H4 (cell line): ENCODE data around the gene ANAPC5. TPM values are rescaled to one million over a fixed set of nuclear protein-coding genes. Genes with fewer than 3 reads are reported as not detected.
"Not testable (repeated sequence)": the region's sequence is repeated elsewhere in the genome, so short reads cannot be mapped to it uniquely, and the experiment has no call there.

Source experiments
- DNase-seq: peaks from one replicate; pipeline ENCODE4 v3.0.0-alpha.2; 2015; ENCODE audit warnings: low spot score
- total RNA-seq: library from RNA; depleted of rRNA; stranded (reverse); fragments of >200 nt; shearing (Covaris generic); gene quantifications from 2 replicates; pipeline ENCODE4 v1.2.3, GENCODE V29; 2014; rRNA removed

ANAPC5 gene, protein sequence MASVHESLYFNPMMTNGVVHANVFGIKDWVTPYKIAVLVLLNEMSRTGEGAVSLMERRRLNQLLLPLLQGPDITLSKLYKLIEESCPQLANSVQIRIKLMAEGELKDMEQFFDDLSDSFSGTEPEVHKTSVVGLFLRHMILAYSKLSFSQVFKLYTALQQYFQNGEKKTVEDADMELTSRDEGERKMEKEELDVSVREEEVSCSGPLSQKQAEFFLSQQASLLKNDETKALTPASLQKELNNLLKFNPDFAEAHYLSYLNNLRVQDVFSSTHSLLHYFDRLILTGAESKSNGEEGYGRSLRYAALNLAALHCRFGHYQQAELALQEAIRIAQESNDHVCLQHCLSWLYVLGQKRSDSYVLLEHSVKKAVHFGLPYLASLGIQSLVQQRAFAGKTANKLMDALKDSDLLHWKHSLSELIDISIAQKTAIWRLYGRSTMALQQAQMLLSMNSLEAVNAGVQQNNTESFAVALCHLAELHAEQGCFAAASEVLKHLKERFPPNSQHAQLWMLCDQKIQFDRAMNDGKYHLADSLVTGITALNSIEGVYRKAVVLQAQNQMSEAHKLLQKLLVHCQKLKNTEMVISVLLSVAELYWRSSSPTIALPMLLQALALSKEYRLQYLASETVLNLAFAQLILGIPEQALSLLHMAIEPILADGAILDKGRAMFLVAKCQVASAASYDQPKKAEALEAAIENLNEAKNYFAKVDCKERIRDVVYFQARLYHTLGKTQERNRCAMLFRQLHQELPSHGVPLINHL
- total RNA-seq, result 128 and 134 TPM in 2 replicates

DNA sequence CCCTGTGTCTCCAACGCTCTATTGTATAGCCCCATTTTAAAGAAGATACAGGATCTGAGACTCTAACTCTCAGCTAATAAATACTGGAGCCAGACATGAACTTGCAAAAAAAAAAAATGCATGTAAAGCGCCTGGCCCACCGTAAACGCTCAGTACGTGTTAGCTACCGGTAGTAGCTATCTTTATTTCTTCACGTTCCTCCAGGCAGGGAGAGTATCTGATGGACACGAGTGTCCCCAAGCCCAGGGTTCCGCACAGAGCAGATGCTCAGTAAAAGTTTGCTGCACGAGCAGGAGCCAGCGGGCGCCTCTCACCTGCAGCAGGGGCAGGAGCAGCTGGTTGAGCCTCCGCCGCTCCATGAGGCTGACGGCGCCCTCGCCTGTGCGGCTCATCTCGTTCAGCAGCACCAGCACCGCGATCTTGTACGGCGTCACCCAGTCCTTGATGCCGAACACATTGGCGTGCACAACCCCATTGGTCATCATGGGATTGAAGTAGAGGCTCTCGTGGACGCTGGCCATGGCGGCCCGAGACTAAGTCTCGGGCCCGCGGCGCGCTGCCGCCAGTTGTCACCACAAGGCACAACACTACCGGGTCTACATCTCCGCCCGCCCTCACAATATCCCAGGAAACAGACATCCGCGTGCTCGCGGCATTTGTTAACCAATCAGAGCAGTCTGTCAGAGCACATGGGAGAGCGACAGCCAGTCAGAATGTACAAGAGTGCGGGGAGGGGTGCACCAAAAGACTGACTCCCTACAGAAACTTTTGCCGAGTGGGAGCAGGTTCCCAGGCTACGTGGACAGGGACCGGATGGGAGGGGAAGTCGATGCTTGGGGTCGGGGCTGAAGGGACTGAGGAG lies at the start of gene ANAPC5:
ANAPC5 (minus strand) TSS at position 592 of the 862 bp plus-strand sequence; CDS start at position 521, 71 bp downstream.
- peak; percentile 99 for DNase-seq

DNA sequence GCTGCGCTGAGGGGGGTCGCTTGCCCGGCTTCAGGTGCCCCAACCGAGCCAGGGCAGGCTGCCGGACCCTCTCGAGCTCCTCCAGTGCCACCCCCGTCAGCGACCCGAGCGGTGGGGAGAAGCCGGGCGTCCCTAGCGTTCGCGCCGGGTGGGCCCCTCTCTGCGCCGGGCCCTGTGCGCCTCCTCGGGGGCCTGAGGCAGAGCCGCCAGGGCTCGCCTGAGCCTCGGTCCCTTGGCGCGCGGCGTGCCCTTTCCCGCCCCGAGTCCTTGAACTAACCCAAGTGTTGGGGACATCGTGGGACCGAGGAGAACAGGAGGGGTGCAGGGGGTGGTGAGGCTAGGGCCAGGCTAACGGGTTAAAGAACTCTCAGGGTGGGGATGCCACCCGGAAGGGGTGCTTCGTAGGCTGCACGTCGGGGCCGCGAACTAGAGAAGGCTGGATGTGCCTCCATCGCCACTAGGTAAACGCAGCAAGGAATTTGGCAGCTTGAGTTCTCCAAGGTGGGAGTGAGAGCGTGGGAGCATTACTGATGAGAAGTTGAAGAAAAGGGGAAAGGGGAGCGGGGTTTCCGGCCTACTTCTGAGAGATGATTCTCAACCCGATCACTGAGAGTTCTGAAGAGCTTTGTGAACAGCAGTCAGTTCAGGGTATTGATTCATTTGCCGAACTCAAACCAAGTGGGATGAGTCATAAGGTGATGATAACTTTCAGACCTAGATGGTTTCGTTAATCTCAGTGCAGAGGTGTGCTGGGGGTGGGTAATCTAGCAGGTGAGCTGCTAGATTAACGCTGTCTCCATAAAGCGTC lies 48.3 kb upstream of the ANAPC5 start:
- no peak for DNase-seq

DNA sequence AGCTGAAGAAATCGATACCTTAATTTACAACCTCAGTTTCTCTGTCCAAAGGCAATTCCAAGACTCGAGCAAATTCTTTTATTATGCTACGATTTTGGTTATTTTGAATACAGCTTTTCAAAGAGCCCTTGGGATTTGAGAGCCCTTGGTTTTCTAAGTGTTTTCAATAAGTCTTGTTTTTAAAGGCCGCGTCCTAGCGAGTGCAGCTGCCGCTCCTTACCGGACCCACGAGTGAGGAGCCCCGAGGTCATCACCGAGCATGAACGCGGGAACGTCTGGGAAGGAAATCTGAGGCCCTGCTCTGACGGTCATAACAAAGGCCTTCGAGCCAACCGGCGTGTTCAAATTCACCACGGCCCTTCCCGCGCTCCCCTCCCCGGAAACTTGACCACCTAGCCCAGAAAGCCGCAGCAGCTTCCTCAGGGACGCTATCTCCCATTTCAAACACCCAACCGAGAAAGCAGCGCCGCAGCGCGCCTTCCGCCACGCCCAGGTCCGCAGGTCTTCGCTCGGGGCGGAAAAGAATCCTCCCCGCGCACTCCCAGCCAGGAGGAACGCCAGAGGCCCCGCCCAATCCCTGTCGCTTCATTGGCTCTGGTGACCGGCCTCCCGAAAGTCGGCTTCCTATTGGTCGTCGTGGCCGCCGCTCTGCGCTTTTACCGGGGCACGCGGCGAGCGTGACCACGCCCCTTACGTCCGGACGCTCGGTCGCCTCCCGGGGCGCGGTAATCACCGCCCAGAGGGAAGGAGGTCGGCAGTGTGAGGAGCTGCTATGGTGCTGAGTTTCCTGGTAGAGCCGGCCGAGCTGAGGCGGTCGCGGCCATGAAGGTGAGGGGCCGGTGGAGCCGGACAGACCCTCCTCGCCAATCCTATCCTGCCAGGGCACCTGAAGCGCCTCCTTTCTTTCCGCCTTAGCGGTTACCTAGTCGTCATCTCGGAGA lies 47.5 kb upstream of the ANAPC5 start, which contains the start of gene RNF34:
RNF34 (plus strand) TSS at position 728 of the 941 bp plus-strand sequence; CDS start at position 823, 95 bp downstream.
- DNase-seq, result peak; percentile 96

DNA sequence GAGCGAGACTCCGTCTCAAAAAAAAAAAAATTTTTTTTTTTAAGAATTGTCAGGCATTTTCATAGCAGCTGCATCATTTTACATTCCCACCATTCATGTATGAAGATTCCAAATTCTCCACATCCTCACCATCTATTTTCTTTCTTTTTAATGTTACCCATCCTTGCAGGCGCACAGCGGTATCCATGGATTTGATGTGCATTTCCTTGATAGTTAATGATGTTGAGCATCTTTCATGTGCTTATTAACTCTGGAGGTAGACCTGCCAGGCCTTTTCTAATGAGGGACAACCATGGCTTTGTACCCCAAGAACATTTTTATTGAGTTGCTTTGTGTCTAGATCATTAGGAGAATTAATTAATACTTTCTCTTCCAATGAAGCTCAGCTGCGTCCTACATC lies 46.1 kb upstream of the ANAPC5 start:
- DNase-seq, result no peak

DNA sequence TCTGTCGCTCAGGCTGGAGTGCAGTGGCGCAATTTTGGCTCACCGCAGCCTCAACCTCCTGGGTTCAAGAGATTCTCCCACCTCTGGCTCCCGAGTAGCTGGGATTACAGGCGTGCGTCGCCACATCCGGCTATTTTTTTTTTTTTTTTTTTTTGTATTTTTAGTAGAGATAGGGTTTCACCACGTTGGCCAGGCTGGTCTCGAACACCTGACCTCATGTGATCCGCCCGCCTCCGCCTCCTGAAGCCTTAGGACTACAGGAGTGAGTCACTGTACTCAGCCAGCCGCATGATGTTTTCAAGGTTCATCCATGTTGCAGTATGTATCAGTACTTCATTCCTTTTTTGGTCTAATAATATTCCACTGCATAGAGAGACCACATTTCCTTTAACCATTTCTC lies 45.3 kb upstream of the ANAPC5 start:
- no peak for DNase-seq

DNA sequence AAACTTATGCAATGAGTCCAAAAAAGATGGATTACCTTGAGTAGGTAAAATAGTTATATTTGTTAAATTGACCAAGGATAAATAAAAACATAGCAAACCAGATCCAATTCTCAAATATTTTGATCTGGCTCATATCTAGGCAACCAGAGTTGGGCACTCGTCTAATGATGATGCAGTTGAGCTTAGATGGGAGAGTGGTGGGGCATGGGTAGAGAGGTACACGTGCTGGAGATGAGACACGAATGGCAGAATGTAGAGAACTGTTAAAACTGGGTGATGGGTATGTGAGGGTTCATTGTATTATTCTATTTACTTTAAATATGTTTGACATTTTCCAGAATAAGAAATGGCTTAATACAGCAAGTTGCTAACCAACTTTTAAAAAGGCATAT lies 40.1 kb upstream of the ANAPC5 start:
- DNase-seq, result no peak

DNA sequence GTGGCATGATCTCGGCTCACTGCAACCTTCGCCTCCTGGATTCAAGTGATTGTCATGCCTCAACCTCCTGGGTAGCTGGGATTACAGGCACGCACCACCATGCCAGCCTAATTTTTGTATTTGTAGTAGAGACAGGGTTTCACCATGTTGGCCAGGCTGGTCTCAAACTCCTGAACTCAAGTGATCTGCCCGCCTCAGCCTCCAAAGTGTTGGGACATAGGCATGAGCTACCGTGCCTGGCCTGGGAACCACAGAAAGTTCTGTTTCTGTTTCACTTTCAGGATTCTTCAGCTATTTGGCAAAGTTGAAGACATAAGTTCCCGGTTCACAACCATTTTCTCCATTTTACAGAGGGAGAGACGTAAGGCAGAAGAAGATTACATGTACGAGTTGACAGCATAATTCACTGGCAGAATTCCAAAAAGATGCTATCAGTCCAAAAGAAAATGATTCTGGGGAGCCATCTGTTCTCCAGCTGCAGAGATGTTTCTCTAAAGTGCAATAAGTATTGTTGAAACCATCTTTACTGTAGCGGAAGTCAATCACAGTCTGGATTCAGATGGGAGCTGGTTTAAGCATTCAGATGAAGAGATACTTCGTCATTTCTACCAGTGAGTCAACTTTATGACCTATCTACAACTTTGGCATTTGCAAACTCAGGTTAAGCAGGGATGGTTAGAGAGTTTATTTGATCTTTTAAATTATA lies 39.6 kb upstream of the ANAPC5 start:
- DNase-seq, result peak; percentile 33

DNA sequence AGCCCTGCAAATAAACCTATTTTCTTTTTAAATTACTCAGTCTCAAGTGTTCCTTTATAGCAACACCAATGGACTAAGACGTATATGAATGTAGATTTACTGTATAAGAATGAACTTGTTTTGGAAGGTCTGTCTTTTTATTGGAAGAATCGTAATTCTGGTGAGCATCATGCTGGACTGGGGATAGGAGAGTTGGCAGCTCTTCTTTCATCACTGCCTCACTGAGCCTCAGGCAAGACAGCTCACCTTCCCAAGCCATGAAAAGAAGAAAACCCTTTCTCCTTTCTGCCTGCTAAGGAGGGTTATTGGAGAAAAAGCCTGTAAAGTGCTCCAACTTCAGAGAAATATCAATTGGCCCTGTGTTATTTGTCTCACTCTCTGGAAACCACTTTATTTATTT lies 38.6 kb upstream of the ANAPC5 start:
- DNase-seq, result no peak

DNA sequence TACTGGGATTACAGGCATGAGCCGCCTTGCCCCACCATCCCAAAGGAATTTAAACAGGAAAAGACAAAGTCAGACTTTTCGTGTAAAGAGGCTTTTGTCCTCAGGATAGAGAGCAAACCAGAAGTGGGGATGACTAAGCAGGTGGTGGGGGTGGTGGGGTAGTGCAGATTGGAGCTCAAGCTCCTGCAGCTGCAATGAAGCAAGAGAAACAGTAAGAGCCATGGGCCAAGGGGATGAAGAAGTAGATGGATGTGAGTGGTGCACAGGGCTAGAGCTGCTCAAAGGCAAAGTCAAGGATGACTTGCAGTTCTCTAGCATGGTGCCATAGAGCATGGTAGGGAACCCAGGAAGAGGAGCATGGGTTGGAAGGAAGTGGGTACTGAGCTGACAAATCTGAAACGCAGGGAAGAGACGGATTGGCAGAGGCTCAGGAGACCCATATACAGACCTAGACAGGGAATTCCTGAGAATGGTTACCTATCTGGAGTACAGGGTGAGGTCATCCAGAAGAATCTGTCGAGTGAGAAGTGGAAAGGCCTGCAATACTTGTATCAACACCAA lies 36.3 kb upstream of the ANAPC5 start:
- DNase-seq, result peak; percentile 60

DNA sequence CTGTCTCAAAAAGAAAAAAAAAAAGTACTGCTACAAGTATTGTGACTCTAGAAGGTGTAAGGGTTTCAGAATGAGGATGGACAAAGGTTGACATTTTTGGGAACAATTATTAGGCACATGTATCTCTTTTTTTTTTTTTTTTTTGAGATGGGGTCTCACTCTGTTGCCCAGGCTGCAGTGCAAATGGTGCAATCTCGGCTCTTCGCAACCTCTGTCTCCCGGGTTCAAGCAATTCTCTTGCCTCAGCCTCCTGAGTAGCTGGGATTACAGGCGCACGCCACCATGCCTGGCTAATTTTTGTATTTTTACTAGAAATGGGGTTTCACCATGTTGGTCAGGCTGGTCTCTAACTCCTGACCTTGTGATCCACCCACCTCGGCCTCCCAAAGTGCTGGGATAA lies 32.7 kb upstream of the ANAPC5 start:
- not testable (repeated sequence) for DNase-seq

DNA sequence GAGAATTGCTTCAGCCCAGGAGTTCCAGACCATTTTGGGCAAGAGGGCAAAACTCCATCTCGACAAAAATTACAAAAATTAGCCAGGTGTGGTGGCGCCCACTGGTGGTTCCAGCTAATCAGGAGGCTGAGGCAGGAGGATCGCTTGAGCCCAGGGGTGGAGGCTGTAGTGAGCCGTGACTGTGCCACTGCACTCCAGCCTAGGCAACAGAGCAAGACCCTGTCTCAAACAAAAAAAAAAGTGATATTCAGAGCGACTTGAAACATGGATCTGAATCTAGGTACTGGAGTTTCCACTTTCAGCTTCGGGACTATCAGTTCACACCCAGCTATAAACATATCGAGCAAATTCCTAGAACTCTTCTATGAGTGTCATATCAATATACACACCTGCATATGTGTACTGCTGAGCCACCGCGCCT lies 31.4 kb upstream of the ANAPC5 start:
- no peak for DNase-seq

DNA sequence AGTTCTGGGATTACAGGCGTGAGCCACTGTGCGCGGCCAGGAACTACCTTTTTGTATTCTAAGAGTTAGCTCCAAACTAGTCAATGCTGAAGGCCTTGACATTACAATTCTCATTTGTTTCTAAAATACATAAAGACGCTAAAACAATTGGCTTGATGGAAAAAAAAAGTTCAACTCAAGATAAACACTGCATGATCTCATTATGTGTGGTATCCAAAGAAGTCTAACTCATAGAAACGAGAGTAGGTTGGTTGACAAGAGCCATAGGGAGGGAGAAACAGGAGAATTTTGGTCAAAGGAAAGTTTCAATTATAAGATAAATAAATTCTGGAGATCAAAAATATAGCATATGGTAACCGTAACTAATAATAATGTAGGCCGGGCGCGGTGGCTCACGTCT lies 27.7 kb upstream of the ANAPC5 start:
- no peak for DNase-seq

DNA sequence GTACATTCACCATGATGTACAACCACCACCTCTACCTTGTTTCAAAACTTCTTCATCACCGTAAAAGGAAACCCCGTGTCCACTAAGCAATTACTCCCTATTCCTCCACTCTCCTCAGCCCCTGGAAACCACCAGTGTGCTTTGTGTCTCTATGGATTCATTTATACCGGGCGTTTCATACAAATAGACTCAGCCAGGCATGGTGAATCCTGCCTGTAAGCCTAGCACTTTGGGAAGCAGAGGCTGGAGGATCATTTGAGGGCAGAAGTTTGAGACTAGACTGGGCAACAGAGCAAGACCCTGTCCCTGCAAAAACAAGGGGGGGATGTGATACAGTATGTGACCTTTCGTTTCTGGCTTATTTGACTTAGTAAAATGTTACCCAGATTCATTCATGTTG lies 26.5 kb upstream of the ANAPC5 start:
- DNase-seq, result no peak

DNA sequence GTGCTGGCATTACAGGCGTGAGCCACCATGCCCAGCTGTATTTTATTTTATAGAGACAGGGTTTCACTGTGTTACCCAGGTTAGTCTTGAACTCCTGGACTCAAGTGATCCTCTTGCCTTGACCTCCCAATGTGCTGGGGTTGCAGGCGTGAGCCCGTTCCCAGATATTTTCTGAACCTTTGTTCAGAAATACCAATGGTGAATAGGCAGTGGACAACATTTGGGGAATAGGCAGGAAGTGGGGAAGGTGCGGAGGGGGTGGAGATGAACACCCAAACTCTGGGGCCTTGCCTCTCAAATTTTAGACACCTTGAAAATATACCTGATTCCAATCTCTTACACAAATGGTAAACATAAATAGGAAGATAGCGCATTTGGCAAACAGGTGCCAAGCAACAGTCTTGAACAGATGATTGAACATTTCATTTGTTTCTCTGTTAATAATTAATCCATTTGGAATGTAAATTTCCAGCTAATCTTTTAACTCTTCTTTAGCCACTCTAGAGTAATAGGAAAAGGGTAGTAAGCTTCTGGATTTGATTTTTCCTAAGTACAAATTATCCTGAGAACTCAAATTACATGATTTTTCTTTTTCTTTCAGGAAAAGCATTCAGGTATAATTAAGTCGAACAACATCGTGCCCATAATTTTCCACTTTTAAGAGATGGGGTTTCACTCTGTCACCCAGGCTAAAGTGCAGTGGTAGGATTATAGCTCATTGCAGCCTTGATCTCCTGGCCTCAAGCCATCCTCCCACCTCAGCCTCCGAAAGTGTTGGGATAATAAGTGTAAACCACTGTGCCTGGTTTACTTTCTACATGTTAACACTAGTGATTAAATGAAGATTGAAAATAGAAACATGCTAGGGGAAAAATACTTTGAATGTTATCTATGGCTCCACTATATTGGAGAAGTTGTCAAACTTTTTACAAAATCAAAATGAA lies 24.8 kb upstream of the ANAPC5 start:
- no peak for DNase-seq

DNA sequence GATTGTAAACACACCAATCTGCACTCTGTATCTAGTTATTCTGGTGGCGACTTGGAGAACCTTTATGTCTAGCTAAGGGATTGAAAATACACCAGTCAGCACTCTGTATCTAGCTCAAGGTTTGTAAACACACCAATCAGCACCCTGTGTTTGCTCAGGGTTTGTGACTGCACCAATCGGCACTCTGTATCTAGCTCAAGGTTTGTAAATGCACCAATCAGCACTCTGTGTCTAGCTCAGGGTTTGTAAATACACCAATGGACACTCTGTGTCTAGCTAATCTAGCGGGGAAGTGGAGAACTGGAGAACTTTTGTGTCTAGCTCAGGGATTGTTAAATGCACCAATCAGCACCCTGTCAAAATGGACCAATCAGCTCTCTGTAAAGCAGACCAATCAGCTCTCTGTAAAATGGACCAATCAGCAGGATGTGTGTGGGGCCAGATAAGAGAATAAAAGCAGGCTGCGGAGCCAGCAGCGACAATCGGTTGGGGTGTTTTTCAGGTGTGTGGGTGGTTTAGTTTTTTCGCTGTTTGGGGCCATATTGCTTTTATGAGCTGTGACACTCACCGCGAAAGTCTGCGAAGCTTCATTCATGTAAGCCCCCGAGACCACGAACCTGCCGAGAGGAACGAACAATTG lies 22.9 kb upstream of the ANAPC5 start:
- DNase-seq, result not testable (repeated sequence)

DNA sequence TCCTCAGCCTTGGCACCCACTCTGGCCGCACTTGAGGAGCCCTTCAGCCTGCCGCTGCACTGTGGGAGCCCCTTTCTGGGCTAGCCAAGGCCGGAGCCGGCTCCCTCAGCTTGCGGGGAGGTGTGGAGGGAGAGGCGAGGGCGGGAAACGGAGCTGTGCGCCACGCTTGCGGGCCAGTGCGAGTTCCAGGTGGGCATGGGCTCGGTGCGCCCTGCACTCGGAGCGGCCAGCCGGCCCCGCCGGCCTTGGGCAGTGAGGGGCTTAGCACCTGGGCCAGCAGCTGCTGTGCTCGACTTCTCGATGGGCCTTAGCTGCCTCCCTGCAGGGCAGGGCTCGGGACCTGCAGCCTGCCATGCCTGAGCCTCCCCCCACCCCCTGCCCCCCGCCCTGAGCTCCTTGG lies 22.1 kb upstream of the ANAPC5 start:
- not testable (repeated sequence) for DNase-seq

DNA sequence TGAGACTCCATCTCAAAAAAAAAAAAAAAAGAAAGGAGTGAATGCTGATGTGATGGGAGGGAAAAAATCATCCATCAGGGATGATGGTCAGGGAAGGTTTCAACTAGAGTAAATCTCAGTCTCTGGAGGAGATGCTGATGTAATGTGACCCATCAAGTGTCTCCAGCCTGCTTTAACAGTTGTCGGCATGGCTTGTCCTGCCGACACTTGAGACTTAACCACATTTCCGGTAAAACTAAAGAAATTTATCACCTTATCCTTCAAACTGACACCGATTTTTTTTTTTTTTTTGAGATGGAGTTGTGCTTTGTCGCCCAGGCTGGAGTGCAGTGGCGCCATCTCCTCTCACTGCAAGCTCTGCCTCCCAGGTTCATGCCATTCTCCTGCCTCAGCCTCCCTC lies 21.5 kb upstream of the ANAPC5 start:
- DNase-seq, result no peak
